HFFc6 (cell line): ENCODE data around the gene MSH5. TPM values are rescaled to one million over a fixed set of nuclear protein-coding genes. Genes with fewer than 3 reads are reported as not detected.
"Not testable (repeated sequence)": the region's sequence is repeated elsewhere in the genome, so short reads cannot be mapped to it uniquely, and the experiment has no call there.

Experiments used
- DNase-seq: peaks from one replicate; pipeline ENCODE4 v3.0.0-alpha.2; 2018
- H3K27ac Mint-ChIP-seq: 2 replicates; pipeline ENCODE4 v1.8.0; 2020; ENCODE audit warnings: mild to moderate bottlenecking, mixed read lengths
- H3K27me3 Mint-ChIP-seq: 2 replicates; pipeline ENCODE4 v1.8.0; 2021; ENCODE audit warnings: mild to moderate bottlenecking, moderate library complexity, mixed read lengths; ENCODE audit not compliant: insufficient read depth
- H3K36me3 Mint-ChIP-seq: 2 replicates; pipeline ENCODE4 v1.8.0; 2021; ENCODE audit warnings: low read depth, mixed read lengths
- H3K4me1 Mint-ChIP-seq: 2 replicates; pipeline ENCODE4 v1.8.0; 2020; ENCODE audit warnings: low read depth, mixed read lengths
- H3K4me3 Mint-ChIP-seq: 2 replicates; pipeline ENCODE4 v1.8.0; 2020; ENCODE audit warnings: mild to moderate bottlenecking, moderate library complexity, mixed read lengths
- H3K9me3 Mint-ChIP-seq: 2 replicates; pipeline ENCODE4 v1.8.0; 2020; ENCODE audit warnings: mild to moderate bottlenecking, mixed read lengths
- CTCF ChIP-seq: fragments of 200-600 bp; sonication (generic); IDR thresholded peaks from 2 replicates; pipeline ENCODE4 v1.5.0; 2021; ENCODE audit warnings: antibody characterized with exemption, mild to moderate bottlenecking
- total RNA-seq, 6 experiments: library from RNA; stranded (reverse); fragmentation: NEBNext Ultra II Directional; extraction: Animal tissue kit (Norgen Biotek cat#: 25700); gene quantifications; 2 replicates in 1 of 6; 3 replicates in 5 of 6; pipeline ENCODE4 v1.2.3, GENCODE V29; 2021

The MSH5 gene
- total RNA-seq, 6 experiments from 2014 or later, result 7.4 to 14.8 (median 12.6) TPM

GRCh38 chr6:31708224-31708623, 31.6 kb upstream of the MSH5 start:
- no peak for TF ChIP-seq CTCF
- no peak overlapping the region for H3K27ac Mint-ChIP-seq
- peaks cover 4% of the 10 kb centered on the region for H3K4me1 Mint-ChIP-seq
- peaks cover 23% of the 10 kb centered on the region for H3K27me3 Mint-ChIP-seq
- H3K36me3 Mint-ChIP-seq, result no peaks in the 10 kb centered on the region
- H3K4me3 Mint-ChIP-seq, result no peak overlapping the region
- no peaks in the 10 kb centered on the region for H3K9me3 Mint-ChIP-seq
- DNase-seq, result no peak

GRCh38 chr6:31709157-31709556, 30.6 kb upstream of the MSH5 start:
- H3K27ac Mint-ChIP-seq, DNase-seq, H3K36me3 Mint-ChIP-seq, H3K4me1 Mint-ChIP-seq, H3K9me3 Mint-ChIP-seq, H3K4me3 Mint-ChIP-seq: not testable (repeated sequence)
- peaks cover 25% of the 10 kb centered on the region for H3K27me3 Mint-ChIP-seq

GRCh38 chr6:31710523-31711219, 29.1 kb upstream of the MSH5 start:
- H3K4me3 Mint-ChIP-seq, result no peak overlapping the region
- peaks cover 28% of the 10 kb centered on the region for H3K27me3 Mint-ChIP-seq
- no peaks in the 10 kb centered on the region for H3K36me3 Mint-ChIP-seq
- TF ChIP-seq CTCF, result no peak
- no peaks in the 10 kb centered on the region for H3K9me3 Mint-ChIP-seq
- no peaks in the 10 kb centered on the region for H3K4me1 Mint-ChIP-seq
- DNase-seq, result no peak
- H3K27ac Mint-ChIP-seq, result no peak overlapping the region

GRCh38 chr6:31711233-31711632, 28.6 kb upstream of the MSH5 start:
- Mint-ChIP-seq H3K27ac (no peak overlapping the region), H3K27me3 (peaks cover 28% of the 10 kb centered on the region), H3K4me1 (no peaks in the 10 kb centered on the region), H3K9me3 (no peaks in the 10 kb centered on the region), H3K36me3 (no peaks in the 10 kb centered on the region), H3K4me3 (no peak overlapping the region)
- no peak for TF ChIP-seq CTCF
- no peak for DNase-seq

GRCh38 chr6:31712296-31712695, 27.5 kb upstream of the MSH5 start:
- DNase-seq, result no peak
- Mint-ChIP-seq H3K36me3 (no peaks in the 10 kb centered on the region), H3K27me3 (peaks cover 28% of the 10 kb centered on the region)

More at GRCh38 chr6:31712296-31712695, 27.5 kb upstream of the MSH5 start:
- H3K4me3 Mint-ChIP-seq, result no peak overlapping the region
- no peaks in the 10 kb centered on the region for H3K4me1 Mint-ChIP-seq
- H3K9me3 Mint-ChIP-seq, result no peaks in the 10 kb centered on the region
- TF ChIP-seq CTCF, result peak; percentile 43; the same call in 1 of the 2 replicates
- H3K27ac Mint-ChIP-seq, result no peak overlapping the region
